Rectal smooth muscle tissue (tissue), 1 donor: ENCODE data around the gene ARHGAP18.

Experiments used
- H3K27ac ChIP-seq: one replicate; pipeline ENCODE4 v1.7.0; 2013; ENCODE audit warnings: low read depth, low read length, inconsistent platforms
- H3K27me3 ChIP-seq: one replicate; pipeline ENCODE4 v1.7.0; 2013; ENCODE audit warnings: low read length; ENCODE audit not compliant: control insufficient read depth, insufficient read depth
- H3K36me3 ChIP-seq: one replicate; pipeline ENCODE4 v1.7.0; 2013; ENCODE audit warnings: low read length; ENCODE audit not compliant: control insufficient read depth, insufficient read depth
- H3K4me1 ChIP-seq: one replicate; pipeline ENCODE4 v1.7.0; 2013; ENCODE audit warnings: low read length; ENCODE audit not compliant: control insufficient read depth, insufficient read depth
- H3K4me3 ChIP-seq: one replicate; pipeline ENCODE4 v1.7.0; 2013; ENCODE audit warnings: low read length
- H3K9ac ChIP-seq: one replicate; pipeline ENCODE4 v1.7.0; 2013; ENCODE audit warnings: low read length

The ARHGAP18 gene

GRCh38 chr6:129565811-129566210 lies 144.2 kb downstream of the ARHGAP18 start:
- H3K9ac ChIP-seq, result no peak overlapping the region
- no peaks in the 10 kb centered on the region for H3K27me3 ChIP-seq
- H3K36me3 ChIP-seq, result no peaks in the 10 kb centered on the region
- H3K4me3 ChIP-seq, result no peak overlapping the region
- H3K27ac ChIP-seq, result no peak overlapping the region
- no peaks in the 10 kb centered on the region for H3K4me1 ChIP-seq

GRCh38 chr6:129565366-129565765 lies 144.6 kb downstream of the ARHGAP18 start:
- Histone ChIP-seq H3K4me1 (no peaks in the 10 kb centered on the region), H3K27ac (no peak overlapping the region), H3K36me3 (no peaks in the 10 kb centered on the region), H3K9ac (no peak overlapping the region), H3K27me3 (no peaks in the 10 kb centered on the region), H3K4me3 (no peak overlapping the region)

DNA sequence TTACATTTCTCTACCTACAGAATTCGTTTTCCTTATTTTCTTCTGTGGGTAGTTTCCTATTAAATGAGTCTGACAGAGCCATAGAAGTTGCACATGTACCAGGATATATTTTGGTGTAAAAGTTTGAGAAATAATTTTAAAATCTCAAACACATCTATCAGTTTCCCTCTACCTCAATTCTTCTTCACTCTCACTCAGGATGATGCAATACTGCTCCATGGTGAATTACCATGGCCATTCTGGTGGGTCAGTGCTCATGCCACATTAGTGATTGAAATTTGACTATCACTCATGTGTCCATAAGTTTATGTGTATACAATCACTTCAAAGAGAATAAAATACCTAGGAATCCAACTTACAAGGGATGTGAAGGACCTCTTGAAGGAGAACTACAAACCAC lies 151.7 kb downstream of the ARHGAP18 start:
- H3K9ac ChIP-seq, result no peak overlapping the region
- no peaks in the 10 kb centered on the region for H3K36me3 ChIP-seq
- H3K27me3 ChIP-seq, result no peaks in the 10 kb centered on the region
- H3K4me3 ChIP-seq, result no peak overlapping the region
- H3K4me1 ChIP-seq, result no peaks in the 10 kb centered on the region
- H3K27ac ChIP-seq, result no peak overlapping the region

GRCh38 chr6:129555206-129555832 lies 154.7 kb downstream of the ARHGAP18 start:
- no peaks in the 10 kb centered on the region for H3K36me3 ChIP-seq
- no peak overlapping the region for H3K27ac ChIP-seq
- H3K4me3 ChIP-seq, result no peak overlapping the region
- no peak overlapping the region for H3K9ac ChIP-seq
- no peaks in the 10 kb centered on the region for H3K4me1 ChIP-seq
- no peaks in the 10 kb centered on the region for H3K27me3 ChIP-seq

GRCh38 chr6:129552413-129552812 lies 157.6 kb downstream of the ARHGAP18 start:
- no peak overlapping the region for H3K9ac ChIP-seq
- H3K4me1 ChIP-seq, result no peaks in the 10 kb centered on the region
- no peak overlapping the region for H3K27ac ChIP-seq
- H3K27me3 ChIP-seq, result no peaks in the 10 kb centered on the region
- H3K4me3 ChIP-seq, result no peak overlapping the region
- H3K36me3 ChIP-seq, result no peaks in the 10 kb centered on the region

- no peak overlapping the region for H3K4me3 ChIP-seq
- H3K36me3 ChIP-seq, result no peaks in the 10 kb centered on the region
- no peaks in the 10 kb centered on the region for H3K27me3 ChIP-seq
- no peak overlapping the region for H3K27ac ChIP-seq
- no peak overlapping the region for H3K9ac ChIP-seq
- H3K4me1 ChIP-seq, result no peaks in the 10 kb centered on the region
These were observed 158.5 kb downstream of the ARHGAP18 start for GRCh38 chr6:129551486-129551885.

DNA sequence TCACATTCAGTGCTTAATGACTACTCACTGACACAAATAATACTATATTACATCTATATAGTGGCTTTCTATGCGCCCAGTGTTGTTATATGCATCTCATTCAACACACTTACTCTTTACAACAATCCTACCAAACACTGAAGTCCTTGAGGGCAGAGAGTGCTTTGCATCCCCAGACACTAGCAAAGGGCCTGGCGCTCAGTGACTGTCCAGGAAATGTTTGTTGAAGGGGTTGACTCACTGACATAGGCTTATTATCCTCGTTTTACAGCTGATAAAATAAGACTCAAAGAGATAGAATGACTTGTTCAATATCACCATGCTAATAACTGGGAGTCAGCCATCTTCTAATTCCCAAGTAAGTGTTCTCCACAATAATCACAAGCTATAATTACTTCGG lies 163.3 kb downstream of the ARHGAP18 start:
- no peaks in the 10 kb centered on the region for H3K27me3 ChIP-seq
- H3K36me3 ChIP-seq, result no peaks in the 10 kb centered on the region
- H3K27ac ChIP-seq, result no peak overlapping the region
- H3K9ac ChIP-seq, result no peak overlapping the region
- no peak overlapping the region for H3K4me3 ChIP-seq
- H3K4me1 ChIP-seq, result no peaks in the 10 kb centered on the region

DNA sequence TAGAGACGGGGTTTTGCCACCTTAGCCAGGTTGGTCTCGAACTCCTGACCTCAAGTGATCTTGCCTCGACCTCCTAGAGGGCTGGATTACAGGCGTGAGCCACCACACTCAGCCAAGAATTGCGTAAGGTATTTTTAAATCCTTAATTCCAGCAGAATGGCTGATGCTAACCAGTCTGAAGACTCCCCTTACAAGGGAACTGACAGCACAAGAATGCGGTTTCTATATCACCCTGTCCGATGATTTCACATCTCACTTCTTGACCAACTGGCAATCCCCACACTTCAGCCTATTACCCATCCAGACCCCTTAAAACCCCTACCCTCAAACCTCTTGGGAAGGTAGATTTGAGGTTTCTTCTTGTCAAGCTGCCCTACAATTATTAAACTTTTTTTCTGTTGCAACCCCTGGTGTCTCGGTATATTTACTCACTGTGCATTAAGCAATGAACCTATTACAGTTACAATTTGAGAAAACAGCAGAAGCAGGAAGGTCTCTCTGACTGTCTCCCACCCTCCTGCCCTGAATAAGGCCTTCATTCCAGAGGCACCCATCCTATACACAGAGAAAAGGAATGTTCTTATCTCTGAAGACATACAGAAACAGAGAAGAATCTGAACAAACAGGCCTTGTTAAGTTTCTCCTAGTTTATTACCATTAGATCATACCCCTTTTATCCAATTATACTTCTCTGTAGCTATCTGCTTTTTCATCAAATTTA lies 164.9 kb downstream of the ARHGAP18 start:
- no peak overlapping the region for H3K27ac ChIP-seq

DNA sequence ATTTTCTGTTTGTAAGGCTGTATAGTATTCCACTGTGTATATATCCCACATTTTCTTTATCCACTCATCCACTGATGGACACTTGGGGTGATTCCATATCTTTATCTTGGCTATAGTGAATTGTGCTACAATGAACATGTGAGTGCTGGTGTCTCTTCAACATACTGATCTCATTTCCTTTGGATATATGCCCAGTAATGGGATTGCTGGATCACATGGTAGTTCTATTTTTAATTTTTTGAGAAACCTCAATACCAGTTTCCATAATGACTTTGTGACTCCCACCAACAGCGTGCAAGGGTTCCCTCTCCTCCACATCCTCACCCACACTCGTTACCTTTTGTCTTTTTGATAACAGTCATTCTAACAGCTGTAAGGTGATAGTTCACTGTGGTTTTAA lies 166.0 kb downstream of the ARHGAP18 start:
- H3K27me3 ChIP-seq, result no peaks in the 10 kb centered on the region
- H3K36me3 ChIP-seq, result no peaks in the 10 kb centered on the region

More for the DNA sequence above, 164.9 kb downstream of the ARHGAP18 start:
- Histone ChIP-seq H3K27me3 (no peaks in the 10 kb centered on the region), H3K4me3 (no peak overlapping the region), H3K9ac (no peak overlapping the region), H3K36me3 (no peaks in the 10 kb centered on the region), H3K4me1 (no peaks in the 10 kb centered on the region)

DNA sequence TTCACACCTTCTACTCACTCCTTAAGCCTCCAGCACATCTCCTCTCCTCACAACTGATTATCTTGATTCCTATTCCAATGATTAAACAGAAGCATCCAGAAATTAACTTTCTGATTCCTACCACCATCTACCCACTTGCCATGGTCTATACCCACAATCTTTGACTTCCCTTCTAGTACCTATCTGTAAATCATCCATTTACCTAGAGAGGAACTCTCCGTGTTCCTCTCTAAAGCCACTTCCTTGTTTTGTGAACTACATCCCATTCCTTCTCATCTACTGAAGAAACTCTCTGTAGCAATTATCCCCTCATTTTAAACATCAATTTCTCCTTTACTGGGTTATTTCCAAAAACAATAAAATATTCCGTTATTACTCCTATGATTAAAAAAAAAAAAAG lies 167.3 kb downstream of the ARHGAP18 start:
- H3K4me1 ChIP-seq, result no peaks in the 10 kb centered on the region
- no peak overlapping the region for H3K4me3 ChIP-seq
- no peak overlapping the region for H3K27ac ChIP-seq
- no peaks in the 10 kb centered on the region for H3K27me3 ChIP-seq
- H3K9ac ChIP-seq, result no peak overlapping the region
- H3K36me3 ChIP-seq, result no peaks in the 10 kb centered on the region

More for the DNA sequence above, 166.0 kb downstream of the ARHGAP18 start:
- no peaks in the 10 kb centered on the region for H3K4me1 ChIP-seq
- H3K4me3 ChIP-seq, result no peak overlapping the region
- no peak overlapping the region for H3K9ac ChIP-seq
- H3K27ac ChIP-seq, result no peak overlapping the region

GRCh38 chr6:129539032-129539431 lies 170.9 kb downstream of the ARHGAP18 start:
- Histone ChIP-seq H3K27me3 (no peaks in the 10 kb centered on the region), H3K27ac (no peak overlapping the region), H3K4me1 (no peaks in the 10 kb centered on the region), H3K36me3 (no peaks in the 10 kb centered on the region), H3K9ac (no peak overlapping the region), H3K4me3 (no peak overlapping the region)

GRCh38 chr6:129536271-129536670 lies 173.7 kb downstream of the ARHGAP18 start:
- Histone ChIP-seq H3K4me1 (no peaks in the 10 kb centered on the region), H3K27ac (no peak overlapping the region), H3K4me3 (no peak overlapping the region), H3K9ac (no peak overlapping the region), H3K27me3 (no peaks in the 10 kb centered on the region), H3K36me3 (no peaks in the 10 kb centered on the region)

DNA sequence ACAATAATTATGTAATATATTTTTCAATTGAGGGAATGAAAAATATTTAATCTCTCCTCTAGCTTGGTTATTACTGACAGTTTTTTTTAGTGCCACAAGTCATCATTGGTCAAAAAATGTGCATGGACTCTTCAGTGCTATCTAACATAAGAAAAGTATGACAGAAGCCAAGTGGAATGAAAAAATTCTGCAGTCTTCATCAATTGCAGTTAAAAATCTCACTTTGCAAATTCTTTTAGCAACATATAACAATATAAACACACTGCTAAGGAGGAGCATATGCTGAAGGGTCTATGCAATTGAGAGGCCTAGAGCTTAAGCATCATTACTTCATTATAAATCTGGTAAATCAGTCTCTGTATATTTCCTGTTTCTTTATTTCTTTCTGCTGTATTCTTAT lies 175.1 kb downstream of the ARHGAP18 start:
- Histone ChIP-seq H3K4me1 (no peaks in the 10 kb centered on the region), H3K27ac (no peak overlapping the region), H3K27me3 (no peaks in the 10 kb centered on the region), H3K36me3 (no peaks in the 10 kb centered on the region), H3K9ac (no peak overlapping the region), H3K4me3 (no peak overlapping the region)
